D721Med (cell line): Measurements from ENCODE around the gene NDOR1.

ENCODE experiments used
- DNase-seq: peaks from one replicate; pipeline ENCODE4 v3.0.0; 2011; ENCODE audit warnings: low spot score; ENCODE audit not compliant: insufficient read length
- FAIRE-seq: peaks from 2 replicates; lab custom pipeline; 2011; peaks lifted over from hg19 to GRCh38; lab: Jason Lieb, UNC
- TF ChIP-seq, protein P1 (sequence below): IDR thresholded peaks from 2 replicates; pipeline ENCODE4 v1.5.1; 2012; ENCODE audit warnings: mild to moderate bottlenecking, control low read depth; ENCODE audit not compliant: insufficient read depth; ENCODE audit errors: missing control alignments

Gene NDOR1

DNA sequence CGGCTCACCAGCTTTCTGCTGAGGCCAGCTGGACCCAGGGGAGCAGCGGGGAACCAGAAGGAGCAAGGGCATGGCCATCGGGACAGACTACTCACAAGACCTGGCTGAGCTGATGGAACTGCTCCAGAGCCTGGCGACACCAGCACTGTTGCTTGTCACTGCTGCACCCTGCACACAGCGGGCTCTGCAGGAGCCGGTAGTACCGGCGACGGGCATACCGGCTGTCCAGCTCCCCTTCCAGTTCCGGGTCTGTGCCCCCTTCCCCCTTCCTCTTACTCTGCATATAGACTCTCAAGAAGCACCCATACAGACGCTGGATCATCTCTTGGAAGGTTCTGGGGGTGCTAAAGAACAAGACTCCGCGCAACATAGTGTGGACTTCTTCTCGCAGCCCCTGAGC is 18.1 kb upstream of the NDOR1 start:
- FAIRE-seq (no peak), DNase-seq (no peak)
- TF ChIP-seq, protein P1, sequence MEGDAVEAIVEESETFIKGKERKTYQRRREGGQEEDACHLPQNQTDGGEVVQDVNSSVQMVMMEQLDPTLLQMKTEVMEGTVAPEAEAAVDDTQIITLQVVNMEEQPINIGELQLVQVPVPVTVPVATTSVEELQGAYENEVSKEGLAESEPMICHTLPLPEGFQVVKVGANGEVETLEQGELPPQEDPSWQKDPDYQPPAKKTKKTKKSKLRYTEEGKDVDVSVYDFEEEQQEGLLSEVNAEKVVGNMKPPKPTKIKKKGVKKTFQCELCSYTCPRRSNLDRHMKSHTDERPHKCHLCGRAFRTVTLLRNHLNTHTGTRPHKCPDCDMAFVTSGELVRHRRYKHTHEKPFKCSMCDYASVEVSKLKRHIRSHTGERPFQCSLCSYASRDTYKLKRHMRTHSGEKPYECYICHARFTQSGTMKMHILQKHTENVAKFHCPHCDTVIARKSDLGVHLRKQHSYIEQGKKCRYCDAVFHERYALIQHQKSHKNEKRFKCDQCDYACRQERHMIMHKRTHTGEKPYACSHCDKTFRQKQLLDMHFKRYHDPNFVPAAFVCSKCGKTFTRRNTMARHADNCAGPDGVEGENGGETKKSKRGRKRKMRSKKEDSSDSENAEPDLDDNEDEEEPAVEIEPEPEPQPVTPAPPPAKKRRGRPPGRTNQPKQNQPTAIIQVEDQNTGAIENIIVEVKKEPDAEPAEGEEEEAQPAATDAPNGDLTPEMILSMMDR, result no peak

DNA sequence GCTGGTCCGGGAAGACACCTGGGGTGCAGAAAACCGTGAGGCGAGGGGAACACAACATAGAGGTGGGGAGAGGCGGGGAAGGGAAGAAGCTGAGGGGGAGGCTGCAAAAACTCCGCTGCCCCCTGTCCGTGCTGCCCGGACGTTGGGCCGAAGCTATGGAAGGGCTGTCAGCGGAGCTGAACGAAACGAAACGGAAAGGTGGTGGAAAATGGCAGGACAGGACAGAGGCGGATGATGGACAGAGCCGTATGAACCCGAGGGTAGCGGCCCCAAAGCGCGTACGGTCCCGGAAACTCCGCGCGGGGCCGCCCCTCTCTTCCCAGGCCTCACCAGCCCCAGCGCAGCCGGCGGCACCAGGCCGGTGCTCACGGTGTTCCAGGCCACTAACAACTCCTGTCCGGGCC is 17.4 kb upstream of the NDOR1 start:
- TF ChIP-seq, protein P1, result no peak
- DNase-seq (no peak), FAIRE-seq (no peak)

DNA sequence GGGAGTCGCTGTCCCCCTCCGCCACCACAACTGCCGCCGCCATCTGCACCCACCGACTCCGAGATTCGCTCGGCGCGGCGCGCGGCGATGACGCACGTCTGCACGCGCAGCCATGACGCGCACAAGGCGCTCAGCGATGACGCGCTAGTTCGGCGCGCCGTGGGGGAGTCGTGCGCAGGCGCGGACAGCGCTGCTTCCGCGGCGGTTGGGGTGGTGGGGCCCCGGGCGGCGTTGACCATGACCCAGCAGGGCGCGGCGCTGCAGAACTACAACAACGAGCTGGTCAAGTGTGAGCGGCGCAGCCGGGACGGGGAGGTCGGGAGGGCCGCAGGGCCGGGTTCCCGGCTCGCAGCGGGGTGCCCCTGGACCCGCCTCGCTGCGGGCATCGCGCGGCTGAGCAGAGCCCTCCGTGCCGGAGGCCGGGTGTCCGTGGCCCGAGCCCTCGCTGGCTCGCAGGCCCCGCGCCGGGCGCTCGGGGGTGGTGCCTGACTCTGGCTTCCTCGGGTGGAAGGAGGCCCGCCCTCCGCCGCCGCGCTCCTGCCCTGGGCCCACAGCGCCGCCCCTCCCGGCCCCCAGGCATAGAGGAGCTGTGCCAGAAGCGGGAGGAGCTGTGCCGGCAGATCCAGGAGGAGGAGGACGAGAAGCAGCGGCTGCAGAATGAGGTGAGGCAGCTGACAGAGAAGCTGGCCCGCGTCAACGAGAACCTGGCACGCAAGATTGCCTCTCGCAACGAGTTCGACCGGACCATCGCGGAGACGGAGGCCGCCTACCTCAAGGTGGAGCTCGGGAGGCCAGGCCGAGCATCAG is 16.8 kb upstream of the NDOR1 start, which contains the start of the genes ANAPC2 and SSNA1:
Gene ANAPC2 (minus strand): TSS at position 71 of the 807 bp plus-strand sequence. CDS start 28 bp downstream, at position 43.
Gene SSNA1 (plus strand): TSS at position 187 of the 807 bp plus-strand sequence. CDS start 51 bp downstream, at position 238.
- no peak for DNase-seq
- TF ChIP-seq, protein P1, result peak; percentile 26
- no peak for FAIRE-seq

DNA sequence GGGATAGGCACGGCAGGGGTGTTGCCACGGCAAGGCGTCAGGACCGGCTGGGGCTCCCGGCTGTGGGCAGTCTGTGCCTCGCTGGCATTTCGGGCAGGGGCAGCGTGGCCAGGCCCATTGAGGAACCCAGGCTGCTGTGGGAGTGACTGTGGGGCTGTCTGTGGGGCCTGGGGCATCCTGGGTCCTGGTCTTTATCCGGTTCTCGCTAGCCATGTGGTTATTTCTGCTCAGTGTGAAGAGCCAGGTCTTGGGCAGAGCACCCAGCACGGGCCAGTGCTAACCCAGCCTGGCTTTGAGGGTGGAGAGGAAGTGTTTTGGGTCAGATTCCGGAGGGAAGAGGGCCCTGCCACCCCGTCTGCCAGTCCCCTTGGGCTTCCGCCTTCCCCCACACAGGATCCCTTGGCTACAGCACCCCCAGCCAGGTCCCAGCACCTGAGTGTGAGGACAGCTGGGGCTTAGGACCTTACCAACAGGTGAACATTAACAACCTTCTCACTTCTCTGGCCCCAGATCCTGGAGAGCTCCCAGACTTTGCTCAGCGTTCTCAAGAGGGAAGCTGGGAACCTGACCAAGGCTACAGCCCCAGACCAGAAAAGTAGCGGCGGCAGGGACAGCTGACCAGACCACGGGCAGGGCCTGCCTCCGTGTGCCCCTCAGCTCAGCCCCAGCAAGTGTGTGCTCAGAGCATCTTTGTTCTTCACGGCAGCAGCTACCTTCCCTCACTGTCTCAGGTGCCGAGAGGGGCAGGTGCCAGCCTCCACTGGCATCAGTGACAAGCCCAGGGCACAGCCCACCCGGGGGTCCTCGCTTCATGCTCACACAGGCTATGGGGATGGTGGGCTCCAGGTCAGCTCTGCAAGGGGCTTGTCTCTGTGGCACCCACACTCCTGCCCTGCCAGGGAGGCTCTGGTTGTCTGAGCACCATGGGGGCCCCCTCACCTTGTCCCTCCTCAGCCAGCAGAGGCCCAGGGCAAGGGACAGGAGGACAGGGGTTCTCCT is 15.9 kb upstream of the NDOR1 start:
- TF ChIP-seq, protein P1, result no peak
- DNase-seq, result no peak
- no peak for FAIRE-seq

DNA sequence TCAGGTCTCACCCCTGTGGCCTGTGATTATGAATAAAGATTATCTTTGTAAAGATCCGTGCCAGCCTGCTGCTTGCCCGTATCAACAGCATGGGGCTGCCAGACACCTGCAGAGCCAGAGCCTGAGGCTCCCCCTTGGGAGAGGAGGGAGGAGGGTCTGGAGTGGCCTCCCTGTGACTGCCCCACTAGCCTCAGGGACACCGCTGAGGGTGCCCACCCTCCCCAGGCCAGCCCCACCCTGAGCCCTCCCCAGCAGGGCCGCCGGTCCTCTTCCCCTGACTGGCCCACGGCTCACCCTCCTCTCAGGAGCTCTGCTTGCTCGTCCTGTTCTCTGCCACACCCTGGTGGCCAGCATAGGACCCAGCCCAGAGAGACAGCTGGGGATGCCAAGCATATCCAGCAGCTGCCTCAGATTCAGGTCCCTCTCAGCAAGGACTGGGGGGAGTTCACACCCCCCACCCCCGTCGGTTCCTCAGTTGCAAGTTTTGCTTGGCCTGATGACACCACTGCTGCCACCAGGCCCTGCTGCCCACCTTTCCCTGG is 15.1 kb upstream of the NDOR1 start:
- TF ChIP-seq, protein P1, result no peak
- DNase-seq (no peak), FAIRE-seq (no peak)

DNA sequence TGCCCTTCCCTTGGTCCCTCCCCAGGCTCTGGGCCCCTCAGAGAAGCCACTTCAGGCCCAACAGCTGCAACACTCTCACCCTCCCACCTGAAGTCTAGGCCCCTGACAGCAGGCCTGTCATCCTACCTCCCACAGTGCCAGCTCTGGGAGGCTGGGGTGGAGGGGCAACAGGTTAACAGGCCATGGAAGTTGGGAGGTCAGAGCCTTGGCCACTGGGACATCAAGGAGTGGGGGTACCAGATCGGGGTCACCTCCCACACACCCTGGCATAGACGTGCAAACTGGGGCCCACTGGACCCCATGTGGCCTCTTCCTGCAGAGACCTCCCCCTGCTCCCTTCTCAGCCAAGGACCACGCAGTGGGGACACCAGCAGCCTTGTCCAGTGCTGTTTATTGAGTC is 14.3 kb upstream of the NDOR1 start:
- FAIRE-seq, result no peak

More for the DNA sequence above, 14.3 kb upstream of the NDOR1 start:
- TF ChIP-seq, protein P1, result no peak
- DNase-seq, result no peak
